Osteoblast (primary cell): ENCODE results near the gene C5orf15. TPM values are rescaled to one million over a fixed set of nuclear protein-coding genes. Genes with fewer than 3 reads are reported as not detected.

Source experiments
- DNase-seq: peaks from one replicate; pipeline ENCODE4 v3.0.0; 2011; ENCODE audit warnings: low spot score, mixed read lengths; ENCODE audit not compliant: insufficient read length; ENCODE audit errors: missing footprints
- H2AFZ ChIP-seq: 2 replicates; pipeline ENCODE4 v1.6.0; 2011; ENCODE audit warnings: mild to moderate bottlenecking, low read length
- H3K27ac ChIP-seq: 2 replicates; pipeline ENCODE4 v1.5.1; 2011; ENCODE audit warnings: mild to moderate bottlenecking, low read depth, low read length, moderate library complexity
- H3K27me3 ChIP-seq: 2 replicates; pipeline ENCODE4 v1.6.0; 2012; ENCODE audit warnings: mild to moderate bottlenecking, control low read depth, inconsistent platforms, low read length, moderate library complexity; ENCODE audit not compliant: insufficient read depth
- H3K36me3 ChIP-seq: 2 replicates; pipeline ENCODE4 v1.5.1; 2011; ENCODE audit warnings: mild to moderate bottlenecking, low read length, control low read depth, moderate library complexity; ENCODE audit not compliant: insufficient read depth
- H3K4me1 ChIP-seq: 2 replicates; pipeline ENCODE4 v1.5.1; 2011; ENCODE audit warnings: mild to moderate bottlenecking, low read length, control low read depth, moderate library complexity; ENCODE audit not compliant: insufficient read depth
- H3K4me2 ChIP-seq: 2 replicates; pipeline ENCODE4 v1.6.0; 2011; ENCODE audit warnings: mild to moderate bottlenecking, low read length; ENCODE audit not compliant: insufficient read depth
- H3K4me3 ChIP-seq: fragments of 200-600 bp; sonication (generic); 3 replicates; pipeline ENCODE4 v1.5.1; 2012; ENCODE audit warnings: mild to moderate bottlenecking, low read length, inconsistent platforms; ENCODE audit not compliant: insufficient read depth
- H3K79me2 ChIP-seq: 2 replicates; pipeline ENCODE4 v1.6.0; 2012; ENCODE audit warnings: mild to moderate bottlenecking, low read length, control low read depth, inconsistent platforms; ENCODE audit not compliant: insufficient read depth
- H3K9me3 ChIP-seq: 2 replicates; pipeline ENCODE4 v1.5.1; 2011; ENCODE audit warnings: low read depth, low read length, control low read depth
- H4K20me1 ChIP-seq: 2 replicates; pipeline ENCODE4 v1.6.0; 2012; ENCODE audit warnings: mild to moderate bottlenecking, low read length, control low read depth; ENCODE audit not compliant: insufficient read depth
- total RNA-seq: library from RNA; depleted of rRNA; stranded (reverse); fragments of >200 nt; gene quantifications from 2 replicates; pipeline ENCODE4 v1.2.3, GENCODE V29; 2012
- TF ChIP-seq, protein P1 (sequence below): IDR thresholded peaks from 2 replicates; pipeline ENCODE4 v1.5.1; 2011; ENCODE audit warnings: mild to moderate bottlenecking, low read depth, low read length, moderate library complexity; ENCODE audit errors: extremely low read depth

C5orf15 gene
- total RNA-seq, 1 donor: 68.4 TPM

DNA sequence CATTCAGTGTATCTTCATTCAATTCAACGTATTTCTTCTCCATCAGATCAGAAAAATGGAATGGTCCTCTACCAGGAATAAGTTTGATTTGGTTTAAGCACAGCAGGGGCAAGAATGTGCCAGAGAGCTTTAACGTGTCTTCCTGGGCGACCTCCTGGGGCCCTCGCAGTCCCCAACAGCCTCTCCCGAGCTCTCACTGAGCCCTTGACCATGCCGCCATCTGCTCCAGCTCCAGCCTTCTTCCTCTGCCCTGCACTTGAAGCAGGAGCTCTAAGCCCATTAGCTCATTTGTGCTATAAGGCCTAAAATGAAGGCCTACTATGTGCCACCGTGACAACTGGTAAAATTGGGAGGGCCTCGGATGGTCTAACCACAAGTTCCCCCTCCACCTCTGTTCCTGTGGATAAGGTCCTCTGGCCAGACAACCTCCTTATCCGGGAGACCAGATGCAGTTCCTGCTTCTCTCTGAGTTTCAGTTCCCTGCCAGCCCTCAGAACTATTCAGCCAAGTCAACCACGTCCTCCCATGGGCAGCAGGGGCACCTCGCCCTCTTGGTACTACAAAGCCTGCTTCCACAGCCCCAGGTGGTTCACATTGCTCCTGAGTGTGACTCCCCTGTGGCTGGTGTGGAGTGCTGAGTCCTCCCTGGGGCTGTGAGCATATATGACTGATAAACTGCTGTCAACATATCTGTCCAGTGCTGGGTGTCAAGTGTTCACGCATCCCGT lies 35.8 kb downstream of the C5orf15 start:
- H3K27ac ChIP-seq: no peak overlapping the region
- H3K4me1 ChIP-seq: peaks cover 15% of the 10 kb centered on the region
- H3K27me3 ChIP-seq: no peaks in the 10 kb centered on the region
- no peak for DNase-seq
- H3K4me3 ChIP-seq: no peak overlapping the region
- no peak overlapping the region for H2AFZ ChIP-seq
- H3K9me3 ChIP-seq: no peaks in the 10 kb centered on the region
- no peaks in the 10 kb centered on the region for H3K79me2 ChIP-seq
- no peaks in the 10 kb centered on the region for H3K36me3 ChIP-seq
- TF ChIP-seq, protein P1, sequence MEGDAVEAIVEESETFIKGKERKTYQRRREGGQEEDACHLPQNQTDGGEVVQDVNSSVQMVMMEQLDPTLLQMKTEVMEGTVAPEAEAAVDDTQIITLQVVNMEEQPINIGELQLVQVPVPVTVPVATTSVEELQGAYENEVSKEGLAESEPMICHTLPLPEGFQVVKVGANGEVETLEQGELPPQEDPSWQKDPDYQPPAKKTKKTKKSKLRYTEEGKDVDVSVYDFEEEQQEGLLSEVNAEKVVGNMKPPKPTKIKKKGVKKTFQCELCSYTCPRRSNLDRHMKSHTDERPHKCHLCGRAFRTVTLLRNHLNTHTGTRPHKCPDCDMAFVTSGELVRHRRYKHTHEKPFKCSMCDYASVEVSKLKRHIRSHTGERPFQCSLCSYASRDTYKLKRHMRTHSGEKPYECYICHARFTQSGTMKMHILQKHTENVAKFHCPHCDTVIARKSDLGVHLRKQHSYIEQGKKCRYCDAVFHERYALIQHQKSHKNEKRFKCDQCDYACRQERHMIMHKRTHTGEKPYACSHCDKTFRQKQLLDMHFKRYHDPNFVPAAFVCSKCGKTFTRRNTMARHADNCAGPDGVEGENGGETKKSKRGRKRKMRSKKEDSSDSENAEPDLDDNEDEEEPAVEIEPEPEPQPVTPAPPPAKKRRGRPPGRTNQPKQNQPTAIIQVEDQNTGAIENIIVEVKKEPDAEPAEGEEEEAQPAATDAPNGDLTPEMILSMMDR: no peak
- H4K20me1 ChIP-seq: no peaks in the 10 kb centered on the region
- H3K4me2 ChIP-seq: no peak overlapping the region

DNA sequence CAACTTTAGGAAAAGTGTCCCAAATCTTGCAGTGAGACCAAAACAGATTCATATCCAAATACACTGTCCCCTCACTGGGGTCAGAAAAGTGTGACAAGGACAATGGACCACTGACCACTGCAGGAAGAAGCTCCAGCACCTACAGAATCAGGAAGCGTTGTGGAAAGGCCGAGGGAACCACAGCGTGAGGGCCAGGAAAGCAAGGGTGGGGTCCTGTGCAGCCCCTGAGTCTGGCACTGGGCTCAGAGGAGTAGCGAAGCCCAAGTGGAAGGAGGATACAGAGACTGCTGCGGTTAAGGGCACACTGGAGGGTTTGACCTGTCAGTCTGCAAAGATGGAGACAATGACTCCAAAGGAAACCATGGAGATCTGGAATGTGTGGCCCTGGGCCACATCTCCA lies 36.9 kb downstream of the C5orf15 start:
- TF ChIP-seq, protein P1: no peak
- Histone ChIP-seq H3K4me1 (peaks cover 15% of the 10 kb centered on the region), H3K27ac (no peak overlapping the region), H3K79me2 (no peaks in the 10 kb centered on the region), H3K4me3 (no peak overlapping the region), H3K27me3 (no peaks in the 10 kb centered on the region), H3K9me3 (no peaks in the 10 kb centered on the region), H4K20me1 (no peaks in the 10 kb centered on the region), H3K4me2 (no peak overlapping the region), H3K36me3 (no peaks in the 10 kb centered on the region), H2AFZ (no peak overlapping the region)
- no peak for DNase-seq

DNA sequence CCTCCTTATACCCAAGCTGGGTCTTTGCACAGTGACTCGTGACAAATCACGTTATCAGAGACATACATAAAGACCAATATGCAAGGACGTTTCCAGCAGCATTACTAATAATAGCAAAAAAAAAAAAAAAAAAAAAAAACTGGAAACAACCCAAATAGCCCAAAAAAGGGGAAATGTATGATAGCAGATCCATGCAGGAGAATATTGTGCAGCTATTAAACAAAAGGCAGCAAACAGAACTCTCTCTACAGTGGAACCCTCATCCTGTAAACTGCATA lies 37.7 kb downstream of the C5orf15 start:
- Histone ChIP-seq H2AFZ (no peak overlapping the region), H3K27me3 (no peaks in the 10 kb centered on the region), H3K4me2 (peak overlapping the region; percentile 83), H3K9me3 (no peaks in the 10 kb centered on the region), H3K4me1 (peaks cover 15% of the 10 kb centered on the region), H3K36me3 (no peaks in the 10 kb centered on the region), H3K4me3 (no peak overlapping the region), H3K27ac (peak overlapping the region; percentile 65), H3K79me2 (no peaks in the 10 kb centered on the region), H4K20me1 (no peaks in the 10 kb centered on the region)
- DNase-seq: no peak
- TF ChIP-seq, protein P1: no peak

GRCh38 chr5:133930061-133930812 lies 38.2 kb downstream of the C5orf15 start:
- Histone ChIP-seq H3K27ac (peak overlapping the region; percentile 65), H3K79me2 (no peaks in the 10 kb centered on the region), H3K9me3 (no peaks in the 10 kb centered on the region), H3K27me3 (no peaks in the 10 kb centered on the region), H3K4me1 (peaks cover 15% of the 10 kb centered on the region), H3K4me2 (peak overlapping the region; percentile 83), H4K20me1 (no peaks in the 10 kb centered on the region), H3K36me3 (no peaks in the 10 kb centered on the region), H3K4me3 (peak overlapping the region; percentile 62), H2AFZ (peak overlapping the region; percentile 87)
- TF ChIP-seq, protein P1: no peak
- DNase-seq: peak; percentile 96
